ENCODE results near the gene CHURC1. TPM values are rescaled to one million over a fixed set of nuclear protein-coding genes. Genes with fewer than 3 reads are reported as not detected.

The CHURC1 gene
- total RNA-seq, 1 experiment from 2014 or later = 52.4 TPM

DNA sequence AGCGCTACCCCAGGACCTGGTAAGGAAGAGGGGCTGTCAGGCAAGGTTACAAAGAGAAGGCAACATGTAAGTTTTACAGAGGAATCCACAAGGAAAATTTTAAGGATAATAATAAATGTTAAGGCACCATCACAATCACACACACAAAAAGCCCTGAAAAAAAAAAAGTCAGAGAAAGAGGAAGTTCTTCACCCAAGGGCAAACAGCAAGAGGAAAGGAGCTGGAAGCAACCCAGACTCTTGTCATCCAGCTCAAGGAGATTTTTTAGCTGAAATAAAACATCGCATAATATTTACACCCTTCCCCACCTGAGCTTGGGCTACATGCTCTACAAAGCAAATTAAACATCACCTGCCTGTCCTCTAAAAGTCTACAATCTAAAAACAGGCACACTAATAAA, 44.1 kb upstream of the CHURC1 start (continued):
- TF ChIP-seq TEAD1 (CRISPR knock-in tag; IDR thresholded peaks at IDR 0.05) = no peak
- TF ChIP-seq ZBTB21 (CRISPR knock-in tag; IDR thresholded peaks at IDR 0.05; ENCODE audit: borderline replicate concordance) = no peak
- TF ChIP-seq FOXJ3 (CRISPR knock-in tag; IDR thresholded peaks at IDR 0.05; ENCODE audit: borderline replicate concordance) = no peak
- no peak for TF ChIP-seq EMX1 (CRISPR knock-in tag; IDR thresholded peaks at IDR 0.05)
- no peak for TF ChIP-seq CDX4 (CRISPR knock-in tag; IDR thresholded peaks at IDR 0.05; ENCODE audit: borderline replicate concordance)
- TF ChIP-seq, protein P1, sequence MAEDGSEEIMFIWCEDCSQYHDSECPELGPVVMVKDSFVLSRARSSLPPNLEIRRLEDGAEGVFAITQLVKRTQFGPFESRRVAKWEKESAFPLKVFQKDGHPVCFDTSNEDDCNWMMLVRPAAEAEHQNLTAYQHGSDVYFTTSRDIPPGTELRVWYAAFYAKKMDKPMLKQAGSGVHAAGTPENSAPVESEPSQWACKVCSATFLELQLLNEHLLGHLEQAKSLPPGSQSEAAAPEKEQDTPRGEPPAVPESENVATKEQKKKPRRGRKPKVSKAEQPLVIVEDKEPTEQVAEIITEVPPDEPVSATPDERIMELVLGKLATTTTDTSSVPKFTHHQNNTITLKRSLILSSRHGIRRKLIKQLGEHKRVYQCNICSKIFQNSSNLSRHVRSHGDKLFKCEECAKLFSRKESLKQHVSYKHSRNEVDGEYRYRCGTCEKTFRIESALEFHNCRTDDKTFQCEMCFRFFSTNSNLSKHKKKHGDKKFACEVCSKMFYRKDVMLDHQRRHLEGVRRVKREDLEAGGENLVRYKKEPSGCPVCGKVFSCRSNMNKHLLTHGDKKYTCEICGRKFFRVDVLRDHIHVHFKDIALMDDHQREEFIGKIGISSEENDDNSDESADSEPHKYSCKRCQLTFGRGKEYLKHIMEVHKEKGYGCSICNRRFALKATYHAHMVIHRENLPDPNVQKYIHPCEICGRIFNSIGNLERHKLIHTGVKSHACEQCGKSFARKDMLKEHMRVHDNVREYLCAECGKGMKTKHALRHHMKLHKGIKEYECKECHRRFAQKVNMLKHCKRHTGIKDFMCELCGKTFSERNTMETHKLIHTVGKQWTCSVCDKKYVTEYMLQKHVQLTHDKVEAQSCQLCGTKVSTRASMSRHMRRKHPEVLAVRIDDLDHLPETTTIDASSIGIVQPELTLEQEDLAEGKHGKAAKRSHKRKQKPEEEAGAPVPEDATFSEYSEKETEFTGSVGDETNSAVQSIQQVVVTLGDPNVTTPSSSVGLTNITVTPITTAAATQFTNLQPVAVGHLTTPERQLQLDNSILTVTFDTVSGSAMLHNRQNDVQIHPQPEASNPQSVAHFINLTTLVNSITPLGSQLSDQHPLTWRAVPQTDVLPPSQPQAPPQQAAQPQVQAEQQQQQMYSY (CRISPR knock-in tag; IDR thresholded peaks at IDR 0.05) = no peak
- no peak for TF ChIP-seq NR1H2 (CRISPR knock-in tag; IDR thresholded peaks at IDR 0.05)
- no peak for TF ChIP-seq RORB (CRISPR knock-in tag; IDR thresholded peaks at IDR 0.05)

GRCh38 chr14:64871344-64871743, 42.9 kb upstream of the CHURC1 start:
- no peaks in the 10 kb centered on the region for H3K36me3 Mint-ChIP-seq
- H3K27ac Mint-ChIP-seq = no peak overlapping the region
- H3K9me3 Mint-ChIP-seq = no peaks in the 10 kb centered on the region
- ChIA-PET POLR2A (no interaction called here), CTCF (no interaction called here)
- H3K4me3 Mint-ChIP-seq = no peak overlapping the region
- H3K4me1 Mint-ChIP-seq = peaks cover under 1% of the 10 kb centered on the region; the same call in 1 of the 2 replicates
- H3K27me3 Mint-ChIP-seq (ENCODE audit: low read depth) = peaks cover 11% of the 10 kb centered on the region
- ATAC-seq (no peak), DNase-seq (ENCODE audit: low spot score) (no peak)
- TF ChIP-seq GTF2I (CRISPR knock-in tag; conservative IDR thresholded peaks at IDR 0.05) (no peak), ARID4B (CRISPR knock-in tag; IDR thresholded peaks at IDR 0.05; ENCODE audit: borderline replicate concordance) (no peak), ZNF396 (CRISPR knock-in tag; IDR thresholded peaks at IDR 0.05; ENCODE audit: borderline replicate concordance) (no peak), MYBL2 (CRISPR knock-in tag; IDR thresholded peaks at IDR 0.05) (no peak), FOXJ3 (CRISPR knock-in tag; IDR thresholded peaks at IDR 0.05; ENCODE audit: borderline replicate concordance) (no peak), GABPB1 (CRISPR knock-in tag; IDR thresholded peaks at IDR 0.05) (no peak), JUN (CRISPR knock-in tag; IDR thresholded peaks at IDR 0.05) (no peak), ZNF232 (CRISPR knock-in tag; IDR thresholded peaks at IDR 0.05) (no peak)
- TF ChIP-seq, protein P1 (CRISPR knock-in tag; IDR thresholded peaks at IDR 0.05) = no peak
- TF ChIP-seq, protein P2, sequence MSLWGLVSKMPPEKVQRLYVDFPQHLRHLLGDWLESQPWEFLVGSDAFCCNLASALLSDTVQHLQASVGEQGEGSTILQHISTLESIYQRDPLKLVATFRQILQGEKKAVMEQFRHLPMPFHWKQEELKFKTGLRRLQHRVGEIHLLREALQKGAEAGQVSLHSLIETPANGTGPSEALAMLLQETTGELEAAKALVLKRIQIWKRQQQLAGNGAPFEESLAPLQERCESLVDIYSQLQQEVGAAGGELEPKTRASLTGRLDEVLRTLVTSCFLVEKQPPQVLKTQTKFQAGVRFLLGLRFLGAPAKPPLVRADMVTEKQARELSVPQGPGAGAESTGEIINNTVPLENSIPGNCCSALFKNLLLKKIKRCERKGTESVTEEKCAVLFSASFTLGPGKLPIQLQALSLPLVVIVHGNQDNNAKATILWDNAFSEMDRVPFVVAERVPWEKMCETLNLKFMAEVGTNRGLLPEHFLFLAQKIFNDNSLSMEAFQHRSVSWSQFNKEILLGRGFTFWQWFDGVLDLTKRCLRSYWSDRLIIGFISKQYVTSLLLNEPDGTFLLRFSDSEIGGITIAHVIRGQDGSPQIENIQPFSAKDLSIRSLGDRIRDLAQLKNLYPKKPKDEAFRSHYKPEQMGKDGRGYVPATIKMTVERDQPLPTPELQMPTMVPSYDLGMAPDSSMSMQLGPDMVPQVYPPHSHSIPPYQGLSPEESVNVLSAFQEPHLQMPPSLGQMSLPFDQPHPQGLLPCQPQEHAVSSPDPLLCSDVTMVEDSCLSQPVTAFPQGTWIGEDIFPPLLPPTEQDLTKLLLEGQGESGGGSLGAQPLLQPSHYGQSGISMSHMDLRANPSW (CRISPR knock-in tag; conservative IDR thresholded peaks at IDR 0.05; ENCODE audit: low read depth) = no peak
- TF ChIP-seq, protein P3, sequence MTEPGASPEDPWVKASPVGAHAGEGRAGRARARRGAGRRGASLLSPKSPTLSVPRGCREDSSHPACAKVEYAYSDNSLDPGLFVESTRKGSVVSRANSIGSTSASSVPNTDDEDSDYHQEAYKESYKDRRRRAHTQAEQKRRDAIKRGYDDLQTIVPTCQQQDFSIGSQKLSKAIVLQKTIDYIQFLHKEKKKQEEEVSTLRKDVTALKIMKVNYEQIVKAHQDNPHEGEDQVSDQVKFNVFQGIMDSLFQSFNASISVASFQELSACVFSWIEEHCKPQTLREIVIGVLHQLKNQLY (CRISPR knock-in tag; IDR thresholded peaks at IDR 0.05) = no peak
- TF ChIP-seq, protein P4, sequence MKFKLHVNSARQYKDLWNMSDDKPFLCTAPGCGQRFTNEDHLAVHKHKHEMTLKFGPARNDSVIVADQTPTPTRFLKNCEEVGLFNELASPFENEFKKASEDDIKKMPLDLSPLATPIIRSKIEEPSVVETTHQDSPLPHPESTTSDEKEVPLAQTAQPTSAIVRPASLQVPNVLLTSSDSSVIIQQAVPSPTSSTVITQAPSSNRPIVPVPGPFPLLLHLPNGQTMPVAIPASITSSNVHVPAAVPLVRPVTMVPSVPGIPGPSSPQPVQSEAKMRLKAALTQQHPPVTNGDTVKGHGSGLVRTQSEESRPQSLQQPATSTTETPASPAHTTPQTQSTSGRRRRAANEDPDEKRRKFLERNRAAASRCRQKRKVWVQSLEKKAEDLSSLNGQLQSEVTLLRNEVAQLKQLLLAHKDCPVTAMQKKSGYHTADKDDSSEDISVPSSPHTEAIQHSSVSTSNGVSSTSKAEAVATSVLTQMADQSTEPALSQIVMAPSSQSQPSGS (CRISPR knock-in tag; IDR thresholded peaks at IDR 0.05; ENCODE audit: borderline replicate concordance, low read depth) = no peak
